AG10803 (cell line): Measurements from ENCODE around the gene TULP3.

Experiments
- DNase-seq: peaks from one replicate; pipeline ENCODE4 v3.0.0; 2010; ENCODE audit warnings: low read depth
- H3K4me3 ChIP-seq: 2 replicates; pipeline ENCODE4 v1.5.1; 2011; ENCODE audit warnings: mild to moderate bottlenecking, low read length, control low read depth
- CTCF ChIP-seq: conservative IDR thresholded peaks from 2 replicates; pipeline ENCODE4 v1.5.1; 2011; ENCODE audit warnings: mild to moderate bottlenecking, low read length, control low read depth, inconsistent platforms

Gene TULP3

GRCh38 chr12:2941524-2941923 is 50.8 kb downstream of the TULP3 start:
- no peak for DNase-seq
- no peak for TF ChIP-seq CTCF
- no peak overlapping the region for H3K4me3 ChIP-seq

GRCh38 chr12:2944401-2945047 is 53.8 kb downstream of the TULP3 start:
- no peak overlapping the region for H3K4me3 ChIP-seq
- no peak for DNase-seq
- peak; percentile 64 for TF ChIP-seq CTCF

GRCh38 chr12:2949411-2949810 is 58.7 kb downstream of the TULP3 start:
- no peak for TF ChIP-seq CTCF
- H3K4me3 ChIP-seq: no peak overlapping the region
- no peak for DNase-seq

GRCh38 chr12:2955888-2956287 is 65.2 kb downstream of the TULP3 start:
- no peak overlapping the region for H3K4me3 ChIP-seq
- DNase-seq: no peak
- TF ChIP-seq CTCF: no peak

GRCh38 chr12:2957816-2958431 is 67.2 kb downstream of the TULP3 start:
- 0 out of 2 replicates have a peak, but pooled peaks have one; percentile 1 for TF ChIP-seq CTCF
- no peak for DNase-seq
- peak overlapping the region; percentile 78 for H3K4me3 ChIP-seq

GRCh38 chr12:2958432-2959191 is 67.9 kb downstream of the TULP3 start:
- 0 out of 2 replicates have a peak, but pooled peaks have one; percentile 0 for TF ChIP-seq CTCF
- peak overlapping the region; percentile 78 for H3K4me3 ChIP-seq
- DNase-seq: peak; percentile 77
